K562 (cell line): ENCODE results near the gene OSM. TPM values are rescaled to one million over a fixed set of nuclear protein-coding genes. Genes with fewer than 3 reads are reported as not detected.

Experiments used
- ATAC-seq: fragments of 200-7000 bp; cut with Tn5 transposase; 3 replicates; pipeline ENCODE4 v1.9.1; 2020; ENCODE audit warnings: moderate library complexity
- BruUV-seq: library from RNA; stranded (reverse); fragments of 400-500 nt; replicated peaks from 2 replicates; lab custom pipeline; 2021; lab: Mats Ljungman, UMichigan
- CTCF ChIA-PET: fragments of 300-600 bp; formaldehyde crosslinking; extraction: SDS; loops from one replicate; lab custom pipeline; 2021; ENCODE audit warnings: low intra/inter-chr PET ratio; lab: Yijun Ruan, JAX
- POLR2A ChIA-PET: fragments of 300-600, 350-650 bp; sonication (Branson Sonifier 250); formaldehyde crosslinking; extraction: SDS; loops from one replicate; lab custom pipeline; 2021; ENCODE audit warnings: antibody characterized with exemption, inconsistent platforms; lab: Yijun Ruan, JAX
- DNase-seq, 4 experiments: peaks; one replicate each; pipeline versions ENCODE4 v3.0.0 to v3.0.0-alpha.2; 2011 to 2018; ENCODE audit warnings: low spot score in 3 of 4, mixed read lengths in 3 of 4; ENCODE audit errors: extremely low read depth in 1 of 4
- FAIRE-seq: peaks from 2 replicates; lab custom pipeline; 2011; peaks lifted over from hg19 to GRCh38; lab: Jason Lieb, UNC
- H2AFZ ChIP-seq: 2 replicates; pipeline ENCODE4 v1.6.0; 2011; ENCODE audit warnings: low read depth, low read length, control low read depth, inconsistent platforms
- H3K27ac ChIP-seq: fragments of 200-600 bp; 3 replicates; pipeline ENCODE4 v1.8.0; 2011; ENCODE audit warnings: low read depth, mild to moderate bottlenecking, control low read depth, inconsistent platforms, low read length, moderate library complexity, mixed read lengths; ENCODE audit errors: extremely low read depth
- H3K27me3 ChIP-seq, 2 experiments: fragments of 300-600 bp in 1 of 2; 2 replicates in 1 of 2; 3 replicates in 1 of 2; pipeline versions ENCODE4 v1.6.0 to v1.8.0; 2011; ENCODE audit warnings: inconsistent platforms in 2 of 2, low read length in 2 of 2, mild to moderate bottlenecking in 1 of 2, mixed read lengths in 1 of 2, moderate library complexity in 1 of 2; ENCODE audit not compliant: control insufficient read depth in 2 of 2, insufficient read depth in 2 of 2
- H3K36me3 ChIP-seq: fragments of 300-600 bp; 3 replicates; pipeline ENCODE4 v1.8.0; 2011; ENCODE audit warnings: mild to moderate bottlenecking, low read length, inconsistent platforms; ENCODE audit not compliant: control insufficient read depth, insufficient read depth
- H3K4me1 ChIP-seq, 2 experiments: fragments of 200-600 bp in 1 of 2; replicated peaks in 1 of 2; 2 replicates in 1 of 2; 3 replicates in 1 of 2; pipeline versions ENCODE4 v1.5.1 to v1.8.0; 2011; ENCODE audit warnings: inconsistent platforms in 2 of 2, low read length in 2 of 2, mild to moderate bottlenecking in 1 of 2, mixed read lengths in 1 of 2, moderate library complexity in 1 of 2; ENCODE audit not compliant: control insufficient read depth in 2 of 2, insufficient read depth in 2 of 2
- H3K4me2 ChIP-seq: 2 replicates; pipeline ENCODE4 v1.6.1; 2011; ENCODE audit warnings: low read length, control low read depth, inconsistent platforms, mixed read lengths; ENCODE audit not compliant: insufficient read depth
- H3K4me3 ChIP-seq: fragments of 200-600 bp; sonication (generic), shearing (Covaris generic); 2 replicates; pipeline ENCODE4 v1.5.1; 2016; ENCODE audit warnings: control low read depth, inconsistent platforms
- H3K79me2 ChIP-seq: fragments of 200-600 bp; 3 replicates; pipeline ENCODE4 v1.8.0; 2011; ENCODE audit warnings: low read length, inconsistent platforms; ENCODE audit not compliant: control insufficient read depth, insufficient read depth
- H3K9ac ChIP-seq, 2 experiments: 2 replicates each; pipeline versions ENCODE4 v1.6.0 to v1.6.1; 2011; ENCODE audit warnings: low read depth in 2 of 2, low read length in 2 of 2, control low read depth in 1 of 2, inconsistent platforms in 1 of 2, mild to moderate bottlenecking in 1 of 2, mixed read lengths in 1 of 2; ENCODE audit not compliant: insufficient read depth in 1 of 2
- H3K9me1 ChIP-seq: one replicate; pipeline ENCODE4 v1.6.0; 2011; ENCODE audit warnings: inconsistent platforms, mild to moderate bottlenecking, low read length, moderate library complexity; ENCODE audit not compliant: control insufficient read depth, insufficient read depth
- H3K9me3 ChIP-seq: replicated peaks from 2 replicates; pipeline ENCODE4 v1.5.1; 2011; ENCODE audit warnings: low read depth, low read length, inconsistent platforms; ENCODE audit not compliant: control insufficient read depth, insufficient read depth
- H4K20me1 ChIP-seq: replicated peaks from 2 replicates; pipeline ENCODE4 v1.6.1; 2011; ENCODE audit warnings: low read length, inconsistent platforms, mixed read lengths; ENCODE audit not compliant: control insufficient read depth, insufficient read depth
- ADNP ChIP-seq: fragments of 200-800 bp; sonication (Bioruptor generic); IDR thresholded peaks from 2 replicates; pipeline ENCODE4 v1.6.1; 2016; ENCODE audit warnings: missing genetic modification characterization, missing compliant biosample characterization
- ARID1B ChIP-seq: fragments of 450-650 bp; IDR thresholded peaks from 2 replicates; pipeline ENCODE4 v1.6.1; 2016; ENCODE audit warnings: antibody characterized with exemption, mild to moderate bottlenecking, inconsistent platforms
- CBFA2T3 ChIP-seq: fragments of 450-650 bp; IDR thresholded peaks from 2 replicates; pipeline ENCODE4 v1.6.1; 2017
- CXXC5 ChIP-seq: fragments of 250-450 bp; sonication (Bioruptor Pico); IDR thresholded peaks from 2 replicates; pipeline ENCODE4 v1.8.0; 2022; ENCODE audit warnings: inconsistent platforms, mild to moderate bottlenecking, moderate library complexity
- DNMT1 ChIP-seq: fragments of 450-650 bp; IDR thresholded peaks from 2 replicates; pipeline ENCODE4 v1.6.1; 2016; ENCODE audit warnings: antibody characterized with exemption, mild to moderate bottlenecking
- DPF2 ChIP-seq: fragments of 450-650 bp; IDR thresholded peaks from 2 replicates; pipeline ENCODE4 v1.6.1; 2016
- FOXK2 ChIP-seq, 2 experiments: fragments of 450-650 bp; IDR thresholded peaks in 1 of 2; conservative IDR thresholded peaks in 1 of 2; 2 replicates each; pipeline ENCODE4 v1.6.1; 2016; ENCODE audit warnings: low read depth in 2 of 2, mild to moderate bottlenecking in 1 of 2
- HNRNPH1 ChIP-seq: fragments of 200-400 bp; formaldehyde crosslinking; optimal IDR thresholded peaks from 2 replicates; pipeline ENCODE3; 2017; ENCODE audit warnings: low read depth, mild to moderate bottlenecking, low read length, moderate library complexity
- MLLT1 ChIP-seq, 2 experiments: fragments of 450-650 bp; IDR thresholded peaks; 2 replicates each; pipeline ENCODE4 v1.6.1; 2016
- MTA2 ChIP-seq: fragments of 450-650 bp; IDR thresholded peaks from 2 replicates; pipeline ENCODE4 v1.6.1; 2016; ENCODE audit warnings: low read depth
- NR2C1 ChIP-seq, 2 experiments: fragments of 450-650 bp; IDR thresholded peaks; 2 replicates each; pipeline ENCODE4 v1.6.1; 2017; ENCODE audit warnings: mild to moderate bottlenecking in 2 of 2, antibody characterized with exemption in 1 of 2, inconsistent platforms in 1 of 2, missing compliant biosample characterization in 1 of 2, missing genetic modification characterization in 1 of 2
- RAD51 ChIP-seq: fragments of 450-650 bp; IDR thresholded peaks from 2 replicates; pipeline ENCODE4 v1.7.1; 2016; ENCODE audit warnings: low read depth, mild to moderate bottlenecking, borderline replicate concordance
- TAL1 ChIP-seq: fragments of 450-650 bp; IDR thresholded peaks from 2 replicates; pipeline ENCODE4 v1.6.1; 2016; ENCODE audit warnings: mild to moderate bottlenecking
- TCF15 ChIP-seq: fragments of 250-450 bp; sonication (Bioruptor Pico); IDR thresholded peaks from 2 replicates; pipeline ENCODE4 v1.8.0; 2022; ENCODE audit warnings: moderate library complexity, mild to moderate bottlenecking, inconsistent platforms
- TCF3 ChIP-seq: sonication (generic); formaldehyde crosslinking; IDR thresholded peaks from 2 replicates; pipeline ENCODE4 v1.4.0; 2020; ENCODE audit warnings: mild to moderate bottlenecking, missing genetic modification reagents
- USF1 ChIP-seq: sonication (generic); formaldehyde crosslinking; IDR thresholded peaks from 2 replicates; pipeline ENCODE4 v1.9.0; 2022; ENCODE audit warnings: mild to moderate bottlenecking, missing genetic modification reagents
- ZNF584 ChIP-seq: fragments of 200-800 bp; sonication (Bioruptor generic); IDR thresholded peaks from 2 replicates; pipeline ENCODE4 v1.6.1; 2016; ENCODE audit warnings: low read depth, mild to moderate bottlenecking, missing genetic modification characterization, missing compliant biosample characterization
- WGBS: fragments of 100-300 bp; shearing (Covaris generic); methylation state at CpG from one replicate; pipeline ENCODE4 v1.1.6; 2016; ENCODE audit warnings: low coverage, mixed read lengths; ENCODE audit not compliant: insufficient coverage; ENCODE audit errors: missing lambda C conversion rate; 5-methylcytosine and 5-hydroxymethylcytosine counted together
- in situ Hi-C: fragments of 300-500 bp; cut with MboI; formaldehyde crosslinking; loops from 4 replicates; pipeline ENCODE4 v1.15.0; 2018; ENCODE audit warnings: inconsistent platforms, mixed read lengths
- intact Hi-C: fragments of 100-400 bp; cut with micrococcal nuclease; formaldehyde crosslinking; loops from 2 replicates; pipeline ENCODE4 v1.14.2; 2022
- polyA plus RNA-seq, 8 experiments: library from polyadenylated mRNA; depleted of rRNA in 4 of 8; stranded (reverse) in 5 of 8; unstranded in 3 of 8; fragments of >200 nt; fragmentation: Nextera tagmentation in 2 of 8; fragmentation: Illumina TruSeq in 1 of 8; extraction: Ambion mirVana in 2 of 8; extraction: Trizol in 1 of 8; gene quantifications; 2 replicates each; pipeline versions ENCODE4 v1.2.1 to v1.2.3, GENCODE V29; 2011 to 2014; ENCODE audit warnings: inconsistent platforms in 1 of 8, missing spikeins in 1 of 8
- total RNA-seq, 7 experiments: library from RNA; depleted of rRNA in 6 of 7; stranded (reverse); fragments of >200 nt in 6 of 7; fragmentation: Illumina TruSeq in 2 of 7; extraction: Trizol in 2 of 7; gene quantifications; 2 replicates each; pipeline versions ENCODE4 v1.2.1 to v1.2.3, GENCODE V29; 2011 to 2021; ENCODE audit warnings: low replicate concordance in 1 of 7
- TF ChIP-seq, protein P1 (sequence below): sonication (generic); formaldehyde crosslinking; IDR thresholded peaks from 2 replicates; pipeline ENCODE4 v1.5.0; 2020; ENCODE audit warnings: missing genetic modification reagents

Gene OSM
- total and polyA plus RNA-seq, 9 of the 15 experiments (the other 6 are each of a cell fraction or from before 2014, with no cell fraction given), result 0.22 TPM; not detected in 8

DNA sequence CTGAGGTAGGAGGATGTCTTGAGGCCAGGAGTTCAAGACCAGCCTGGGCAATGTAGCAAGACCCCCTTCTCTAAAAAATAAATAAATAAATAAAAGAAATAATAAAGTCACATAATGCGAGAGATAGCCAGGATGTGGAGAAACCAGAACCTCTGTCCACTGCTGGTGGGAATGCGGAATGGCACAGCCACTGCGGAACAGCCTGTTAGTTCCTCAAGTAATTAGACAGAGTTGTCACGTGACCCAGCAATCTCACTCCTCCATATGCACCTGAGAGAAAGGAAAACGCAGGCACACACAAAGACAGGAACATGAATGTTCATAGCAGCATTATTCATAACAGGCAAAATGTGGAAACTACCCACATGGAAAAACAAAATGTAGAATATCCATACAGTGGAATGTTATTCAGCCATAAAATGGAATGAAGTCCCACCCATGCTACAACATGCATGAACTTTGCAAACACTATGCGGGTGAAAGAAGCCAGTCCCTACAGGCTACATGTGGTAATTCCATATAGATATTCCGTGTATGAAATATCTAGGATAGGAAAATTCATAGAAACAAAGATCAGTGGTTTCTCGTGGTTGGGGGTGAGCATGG is 47.5 kb downstream of the OSM start:
- H3K9ac ChIP-seq, result no peak overlapping the region
- intact Hi-C loops, result loop anchor here (5.0 kb wide), 1 partner anchor 37 kb away; no protein-coding TSS in a partner anchor
- 5% methylated on average over 8 of the region's 8 CpGs for WGBS
- H2AFZ ChIP-seq, result peak overlapping the region; percentile 31; the same call in 1 of the 2 replicates
- no peak overlapping the region for H3K27ac ChIP-seq
- FAIRE-seq, result peak; percentile 88
- 0 out of 2 replicates have a peak, but pooled peaks cover 3% of the 10 kb centered on the region for H4K20me1 ChIP-seq
- DNase-seq, result peak; percentile 45 to 75 (median 46)
- H3K4me2 ChIP-seq, result peak overlapping the region; percentile 30; the same call in 1 of the 2 replicates
- H3K4me3 ChIP-seq, result no peak overlapping the region
- no peaks in the 10 kb centered on the region for H3K9me1 ChIP-seq
- no peaks in the 10 kb centered on the region for H3K36me3 ChIP-seq
- peaks cover 21 to 45% of the 10 kb centered on the region in 2 experiments; a peak in 4 of 5 replicates for H3K4me1 ChIP-seq
- ChIA-PET CTCF (no interaction called here), POLR2A (no interaction called here)
- H3K9me3 ChIP-seq, result no peaks in the 10 kb centered on the region
- H3K79me2 ChIP-seq, result no peaks in the 10 kb centered on the region
- in situ Hi-C loops, result no loop called here
- ATAC-seq, result peak; percentile 67
- H3K27me3 ChIP-seq, result peaks cover 0 to 29% of the 10 kb centered on the region in 2 experiments; a peak in 2 of 5 replicates
- BruUV-seq, result no TSS peak
- TF ChIP-seq, protein P1, sequence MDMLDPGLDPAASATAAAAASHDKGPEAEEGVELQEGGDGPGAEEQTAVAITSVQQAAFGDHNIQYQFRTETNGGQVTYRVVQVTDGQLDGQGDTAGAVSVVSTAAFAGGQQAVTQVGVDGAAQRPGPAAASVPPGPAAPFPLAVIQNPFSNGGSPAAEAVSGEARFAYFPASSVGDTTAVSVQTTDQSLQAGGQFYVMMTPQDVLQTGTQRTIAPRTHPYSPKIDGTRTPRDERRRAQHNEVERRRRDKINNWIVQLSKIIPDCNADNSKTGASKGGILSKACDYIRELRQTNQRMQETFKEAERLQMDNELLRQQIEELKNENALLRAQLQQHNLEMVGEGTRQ (CRISPR knock-in tag), result peak; percentile 85
- TF ChIP-seq ARID1B (peak; percentile 44; the same call in 1 of the 2 replicates), RAD51 (peak; percentile 98), TCF15 (CRISPR knock-in tag) (no peak), TAL1 (peak; percentile 57), ADNP (peak; percentile 59; the same call in 1 of the 2 replicates), NR2C1 (IDR thresholded peaks at IDR 0.05) (peak; percentile 43; the same call in 1 of the 2 replicates), NR2C1 (tag; IDR thresholded peaks at IDR 0.05) (no peak), USF1 (peak; percentile 91), CXXC5 (peak; percentile 25; the same call in 1 of the 2 replicates), DPF2 (0 out of 2 replicates have a peak, but pooled peaks have one; percentile 23), CBFA2T3 (peak; percentile 56), FOXK2 (conservative IDR thresholded peaks at IDR 0.05 in 1 of 2, IDR thresholded peaks at IDR 0.05 in 1 of 2; ENCODE audit: low read depth in 2 of 2) (peak in 1 of 2 experiments; percentile 68; a peak in 2 of 4 replicates), ZNF584 (CRISPR knock-in tag) (no peak), MTA2 (peak; percentile 23; the same call in 1 of the 2 replicates), MLLT1 (IDR thresholded peaks at IDR 0.05) (peak in 1 of 2 experiments; percentile 28; a peak in 1 of 4 replicates), TCF3 (peak; percentile 43; the same call in 1 of the 2 replicates), HNRNPH1 (no peak), DNMT1 (no peak)
